ENCODE measurements around the gene EDDM3A. TPM values are rescaled to one million over a fixed set of nuclear protein-coding genes. Genes with fewer than 3 reads are reported as not detected.

EDDM3A gene
- total and polyA plus RNA-seq, 2 experiments from 2014 or later: not detected

DNA sequence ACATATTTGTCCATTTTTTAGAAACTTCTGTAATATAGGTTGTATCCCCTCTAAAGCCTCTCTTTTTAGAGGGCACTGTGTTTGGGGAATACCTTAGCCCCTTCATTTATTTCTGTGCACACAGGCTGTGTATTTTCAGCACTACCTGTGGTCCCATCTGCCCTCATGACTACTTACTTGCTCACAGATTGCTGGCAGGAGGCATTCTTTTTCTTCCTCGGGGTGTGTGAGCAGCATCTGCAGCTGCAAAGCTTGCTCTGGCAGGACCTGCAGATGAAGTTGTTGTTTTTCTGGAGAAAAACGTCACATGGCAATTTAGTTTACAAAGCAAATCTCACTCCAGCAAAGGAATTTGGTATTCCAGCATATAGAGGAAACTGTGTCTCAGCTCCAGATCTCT, 32.8 kb upstream of the EDDM3A start:
- no peak overlapping the region for H3K4me3 ChIP-seq
- Mint-ChIP-seq H3K9me3 (peaks cover 11% of the 10 kb centered on the region), H3K4me3 (no peak overlapping the region), H3K27ac (no peak overlapping the region), H3K4me1 (peaks cover 20% of the 10 kb centered on the region), H3K27me3 (ENCODE audit: insufficient read depth, low read depth, poor library complexity) (peaks cover 5% of the 10 kb centered on the region), H3K36me3 (ENCODE audit: low read depth) (peaks cover 12% of the 10 kb centered on the region)
- TF ChIP-seq POLR2AphosphoS5 (IDR thresholded peaks at IDR 0.05; ENCODE audit: low read depth) (no peak), ZNF331 (CRISPR knock-in tag; IDR thresholded peaks at IDR 0.05; ENCODE audit: low read depth) (no peak), EZH2 (IDR thresholded peaks at IDR 0.05; ENCODE audit: low read depth, unreplicated experiment) (no peak), ZNF114 (CRISPR knock-in tag; IDR thresholded peaks at IDR 0.05) (no peak)
- TF ChIP-seq, protein P1, sequence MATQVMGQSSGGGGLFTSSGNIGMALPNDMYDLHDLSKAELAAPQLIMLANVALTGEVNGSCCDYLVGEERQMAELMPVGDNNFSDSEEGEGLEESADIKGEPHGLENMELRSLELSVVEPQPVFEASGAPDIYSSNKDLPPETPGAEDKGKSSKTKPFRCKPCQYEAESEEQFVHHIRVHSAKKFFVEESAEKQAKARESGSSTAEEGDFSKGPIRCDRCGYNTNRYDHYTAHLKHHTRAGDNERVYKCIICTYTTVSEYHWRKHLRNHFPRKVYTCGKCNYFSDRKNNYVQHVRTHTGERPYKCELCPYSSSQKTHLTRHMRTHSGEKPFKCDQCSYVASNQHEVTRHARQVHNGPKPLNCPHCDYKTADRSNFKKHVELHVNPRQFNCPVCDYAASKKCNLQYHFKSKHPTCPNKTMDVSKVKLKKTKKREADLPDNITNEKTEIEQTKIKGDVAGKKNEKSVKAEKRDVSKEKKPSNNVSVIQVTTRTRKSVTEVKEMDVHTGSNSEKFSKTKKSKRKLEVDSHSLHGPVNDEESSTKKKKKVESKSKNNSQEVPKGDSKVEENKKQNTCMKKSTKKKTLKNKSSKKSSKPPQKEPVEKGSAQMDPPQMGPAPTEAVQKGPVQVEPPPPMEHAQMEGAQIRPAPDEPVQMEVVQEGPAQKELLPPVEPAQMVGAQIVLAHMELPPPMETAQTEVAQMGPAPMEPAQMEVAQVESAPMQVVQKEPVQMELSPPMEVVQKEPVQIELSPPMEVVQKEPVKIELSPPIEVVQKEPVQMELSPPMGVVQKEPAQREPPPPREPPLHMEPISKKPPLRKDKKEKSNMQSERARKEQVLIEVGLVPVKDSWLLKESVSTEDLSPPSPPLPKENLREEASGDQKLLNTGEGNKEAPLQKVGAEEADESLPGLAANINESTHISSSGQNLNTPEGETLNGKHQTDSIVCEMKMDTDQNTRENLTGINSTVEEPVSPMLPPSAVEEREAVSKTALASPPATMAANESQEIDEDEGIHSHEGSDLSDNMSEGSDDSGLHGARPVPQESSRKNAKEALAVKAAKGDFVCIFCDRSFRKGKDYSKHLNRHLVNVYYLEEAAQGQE (IDR thresholded peaks at IDR 0.05; ENCODE audit: unreplicated experiment): no peak
- H3K27ac ChIP-seq (ENCODE audit: low read depth): no peak overlapping the region
- peak overlapping the region; percentile 77; the same call in 1 of the 2 replicates for H2AFZ ChIP-seq
- no peaks in the 10 kb centered on the region for H3K4me1 ChIP-seq (ENCODE audit: insufficient read depth)
- no peaks in the 10 kb centered on the region for H3K27me3 ChIP-seq (ENCODE audit: insufficient read depth)
- H3K36me3 ChIP-seq (ENCODE audit: insufficient read depth): no peaks in the 10 kb centered on the region
- peaks cover 19% of the 10 kb centered on the region; the same call in 1 of the 2 replicates for H3K9me2 ChIP-seq (ENCODE audit: insufficient read depth)
- H3F3A ChIP-seq (replicated peaks; ENCODE audit: low read depth): no peaks in the 10 kb centered on the region
- no peak for DNase-seq (ENCODE audit: low spot score)
- H4K20me1 ChIP-seq (replicated peaks; ENCODE audit: insufficient read depth): no peaks in the 10 kb centered on the region
- ATAC-seq: no peak
- H3K79me2 ChIP-seq (replicated peaks; ENCODE audit: insufficient read depth): no peaks in the 10 kb centered on the region
- no peak overlapping the region for H3K4me2 ChIP-seq

DNA sequence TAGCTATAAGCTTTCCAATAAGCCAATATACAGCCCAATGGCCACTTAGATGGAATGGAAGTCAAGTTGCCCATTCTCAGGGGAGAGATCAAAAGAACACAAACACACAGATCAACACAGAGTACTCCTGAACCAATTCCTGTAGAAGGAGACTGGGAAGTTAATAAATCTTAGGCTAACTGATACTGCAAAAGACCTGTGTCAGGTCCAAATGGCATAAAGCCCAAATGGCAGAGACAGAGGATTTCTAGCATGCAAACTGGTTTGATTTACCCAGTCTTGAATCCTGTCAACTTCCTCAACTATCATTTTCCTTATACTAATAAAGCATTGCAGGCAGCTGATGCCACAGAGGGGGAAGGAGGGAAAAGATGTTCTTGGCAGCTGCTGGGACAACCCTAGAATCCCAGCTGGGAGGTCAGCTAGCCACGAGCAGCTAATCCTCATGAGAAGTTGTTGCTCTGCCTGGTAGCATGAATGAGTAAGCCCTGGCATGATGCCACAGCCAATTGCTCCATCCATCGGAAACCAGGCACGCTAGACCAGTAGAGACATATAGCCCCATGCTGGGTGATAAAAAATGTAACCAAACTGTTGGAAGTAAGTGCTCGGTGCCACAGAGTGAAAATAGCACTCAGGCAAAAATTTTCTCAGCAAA, 31.0 kb upstream of the EDDM3A start:
- Mint-ChIP-seq H3K4me3 (no peak overlapping the region), H3K27ac (no peak overlapping the region), H3K4me1 (peaks cover 14% of the 10 kb centered on the region), H3K27me3 (ENCODE audit: insufficient read depth, low read depth, poor library complexity) (peaks cover 3% of the 10 kb centered on the region), H3K36me3 (ENCODE audit: low read depth) (peaks cover 5% of the 10 kb centered on the region), H3K9me3 (peaks cover 5% of the 10 kb centered on the region; the same call in 2 of the 3 replicates)
- H2AFZ ChIP-seq: 0 out of 2 replicates have a peak overlapping the region, but pooled peaks have one; percentile 77
- ATAC-seq (no peak), DNase-seq (ENCODE audit: low spot score) (no peak)
- H3K4me2 ChIP-seq: no peak overlapping the region
- H3F3A ChIP-seq (replicated peaks; ENCODE audit: low read depth): no peaks in the 10 kb centered on the region
- peaks cover 11% of the 10 kb centered on the region; the same call in 1 of the 2 replicates for H3K9me2 ChIP-seq (ENCODE audit: insufficient read depth)
- no peak overlapping the region for H3K4me3 ChIP-seq
- no peaks in the 10 kb centered on the region for H3K4me1 ChIP-seq (ENCODE audit: insufficient read depth)
- H3K79me2 ChIP-seq (replicated peaks; ENCODE audit: insufficient read depth): no peaks in the 10 kb centered on the region
- no peaks in the 10 kb centered on the region for H3K36me3 ChIP-seq (ENCODE audit: insufficient read depth)
- H3K27ac ChIP-seq (ENCODE audit: low read depth): no peak overlapping the region
- H4K20me1 ChIP-seq (replicated peaks; ENCODE audit: insufficient read depth): no peaks in the 10 kb centered on the region
- no peaks in the 10 kb centered on the region for H3K27me3 ChIP-seq (ENCODE audit: insufficient read depth)
- no peak for TF ChIP-seq EZH2 (IDR thresholded peaks at IDR 0.05; ENCODE audit: low read depth, unreplicated experiment)
- no peak for TF ChIP-seq STAT1 (IDR thresholded peaks at IDR 0.05; ENCODE audit: unreplicated experiment)
- TF ChIP-seq, protein P2, sequence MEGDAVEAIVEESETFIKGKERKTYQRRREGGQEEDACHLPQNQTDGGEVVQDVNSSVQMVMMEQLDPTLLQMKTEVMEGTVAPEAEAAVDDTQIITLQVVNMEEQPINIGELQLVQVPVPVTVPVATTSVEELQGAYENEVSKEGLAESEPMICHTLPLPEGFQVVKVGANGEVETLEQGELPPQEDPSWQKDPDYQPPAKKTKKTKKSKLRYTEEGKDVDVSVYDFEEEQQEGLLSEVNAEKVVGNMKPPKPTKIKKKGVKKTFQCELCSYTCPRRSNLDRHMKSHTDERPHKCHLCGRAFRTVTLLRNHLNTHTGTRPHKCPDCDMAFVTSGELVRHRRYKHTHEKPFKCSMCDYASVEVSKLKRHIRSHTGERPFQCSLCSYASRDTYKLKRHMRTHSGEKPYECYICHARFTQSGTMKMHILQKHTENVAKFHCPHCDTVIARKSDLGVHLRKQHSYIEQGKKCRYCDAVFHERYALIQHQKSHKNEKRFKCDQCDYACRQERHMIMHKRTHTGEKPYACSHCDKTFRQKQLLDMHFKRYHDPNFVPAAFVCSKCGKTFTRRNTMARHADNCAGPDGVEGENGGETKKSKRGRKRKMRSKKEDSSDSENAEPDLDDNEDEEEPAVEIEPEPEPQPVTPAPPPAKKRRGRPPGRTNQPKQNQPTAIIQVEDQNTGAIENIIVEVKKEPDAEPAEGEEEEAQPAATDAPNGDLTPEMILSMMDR (conservative IDR thresholded peaks at IDR 0.05; ENCODE audit: low read depth in 2 of 2): no peak
- TF ChIP-seq ZNF331 (CRISPR knock-in tag; IDR thresholded peaks at IDR 0.05; ENCODE audit: low read depth): no peak
- no peak for TF ChIP-seq CREB1 (CRISPR knock-in tag; IDR thresholded peaks at IDR 0.05; ENCODE audit: low read depth)
- TF ChIP-seq POLR2AphosphoS5 (IDR thresholded peaks at IDR 0.05; ENCODE audit: low read depth): no peak
- TF ChIP-seq, protein P1 (IDR thresholded peaks at IDR 0.05; ENCODE audit: unreplicated experiment): no peak
- TF ChIP-seq, protein P3, sequence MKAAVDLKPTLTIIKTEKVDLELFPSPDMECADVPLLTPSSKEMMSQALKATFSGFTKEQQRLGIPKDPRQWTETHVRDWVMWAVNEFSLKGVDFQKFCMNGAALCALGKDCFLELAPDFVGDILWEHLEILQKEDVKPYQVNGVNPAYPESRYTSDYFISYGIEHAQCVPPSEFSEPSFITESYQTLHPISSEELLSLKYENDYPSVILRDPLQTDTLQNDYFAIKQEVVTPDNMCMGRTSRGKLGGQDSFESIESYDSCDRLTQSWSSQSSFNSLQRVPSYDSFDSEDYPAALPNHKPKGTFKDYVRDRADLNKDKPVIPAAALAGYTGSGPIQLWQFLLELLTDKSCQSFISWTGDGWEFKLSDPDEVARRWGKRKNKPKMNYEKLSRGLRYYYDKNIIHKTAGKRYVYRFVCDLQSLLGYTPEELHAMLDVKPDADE (IDR thresholded peaks at IDR 0.05): no peak
